Activated naive CD4-positive, alpha-beta T cell treated with anti-CD3 and anti-CD28 coated beads, Interleukin-2, amount 10 ng/mL, durations not matched to agents 7 days and 5 days (primary cell): ENCODE results near the gene PDE9A.

Source experiments
- CTCF ChIA-PET: fragments of 350-600 bp; sonication (Branson Sonifier 250); formaldehyde crosslinking; loops from one replicate; lab custom pipeline; 2021; ENCODE audit warnings: antibody characterized with exemption; lab: Charles Lee
- DNase-seq: peaks from one replicate; pipeline ENCODE4 v3.0.0-alpha.2; 2020
- H3K27ac Mint-ChIP-seq: one replicate; pipeline ENCODE4 v1.8.0; 2021; ENCODE audit warnings: mild to moderate bottlenecking, moderate library complexity, mixed read lengths
- H3K27me3 Mint-ChIP-seq: one replicate; pipeline ENCODE4 v1.8.0; 2021; ENCODE audit warnings: mild to moderate bottlenecking, mixed read lengths
- H3K36me3 Mint-ChIP-seq: one replicate; pipeline ENCODE4 v1.8.0; 2021; ENCODE audit warnings: mixed read lengths
- H3K4me1 Mint-ChIP-seq: one replicate; pipeline ENCODE4 v1.8.0; 2021; ENCODE audit warnings: mixed read lengths
- H3K4me3 Mint-ChIP-seq: one replicate; pipeline ENCODE4 v1.8.0; 2021; ENCODE audit warnings: mild to moderate bottlenecking, moderate library complexity, mixed read lengths
- H3K9me3 Mint-ChIP-seq: one replicate; pipeline ENCODE4 v1.8.0; 2021; ENCODE audit warnings: mixed read lengths

The PDE9A gene

GRCh38 chr21:42748620-42749176 lies 95.3 kb downstream of the PDE9A start:
- Mint-ChIP-seq H3K4me1 (peaks cover 27% of the 10 kb centered on the region), H3K4me3 (no peak overlapping the region), H3K27ac (peak overlapping the region; percentile 57), H3K36me3 (peaks cover 4% of the 10 kb centered on the region), H3K27me3 (peaks cover 4% of the 10 kb centered on the region), H3K9me3 (no peaks in the 10 kb centered on the region)
- CTCF ChIA-PET: no interaction called here
- DNase-seq: no peak

- H3K4me1 Mint-ChIP-seq: peaks cover 24% of the 10 kb centered on the region
- H3K9me3 Mint-ChIP-seq: no peaks in the 10 kb centered on the region
- no peak overlapping the region for H3K4me3 Mint-ChIP-seq
- peaks cover 2% of the 10 kb centered on the region for H3K27me3 Mint-ChIP-seq
- H3K27ac Mint-ChIP-seq: no peak overlapping the region
- DNase-seq: no peak
- peaks cover 4% of the 10 kb centered on the region for H3K36me3 Mint-ChIP-seq
- CTCF ChIA-PET: no interaction called here
Measured at GRCh38 chr21:42750737-42751530, 97.5 kb downstream of the PDE9A start.

GRCh38 chr21:42751866-42752265 lies 98.4 kb downstream of the PDE9A start:
- Mint-ChIP-seq H3K27ac (no peak overlapping the region), H3K36me3 (peaks cover 1% of the 10 kb centered on the region), H3K9me3 (no peaks in the 10 kb centered on the region), H3K4me3 (no peak overlapping the region), H3K27me3 (peaks cover 4% of the 10 kb centered on the region), H3K4me1 (peaks cover 15% of the 10 kb centered on the region)
- CTCF ChIA-PET: no interaction called here
- DNase-seq: no peak

GRCh38 chr21:42753804-42754203 lies 100.4 kb downstream of the PDE9A start:
- Mint-ChIP-seq H3K4me3 (no peak overlapping the region), H3K27ac (no peak overlapping the region), H3K4me1 (no peaks in the 10 kb centered on the region), H3K36me3 (no peaks in the 10 kb centered on the region), H3K9me3 (no peaks in the 10 kb centered on the region), H3K27me3 (peaks cover 4% of the 10 kb centered on the region)
- CTCF ChIA-PET: no interaction called here
- no peak for DNase-seq

GRCh38 chr21:42754270-42754933 lies 101.0 kb downstream of the PDE9A start:
- no peak overlapping the region for H3K4me3 Mint-ChIP-seq
- peaks cover 4% of the 10 kb centered on the region for H3K27me3 Mint-ChIP-seq
- CTCF ChIA-PET: interaction anchor here (1.6 kb wide), 1 partner anchor 16 kb away, joined by 3 read pairs; no protein-coding TSS in a partner anchor
- DNase-seq: no peak
- H3K4me1 Mint-ChIP-seq: no peaks in the 10 kb centered on the region
- H3K36me3 Mint-ChIP-seq: no peaks in the 10 kb centered on the region
- no peak overlapping the region for H3K27ac Mint-ChIP-seq
- H3K9me3 Mint-ChIP-seq: no peaks in the 10 kb centered on the region

- DNase-seq: no peak
- Mint-ChIP-seq H3K9me3 (no peaks in the 10 kb centered on the region), H3K4me3 (no peak overlapping the region), H3K36me3 (no peaks in the 10 kb centered on the region), H3K27ac (no peak overlapping the region), H3K4me1 (no peaks in the 10 kb centered on the region), H3K27me3 (peaks cover 4% of the 10 kb centered on the region)
- CTCF ChIA-PET: interaction anchor here (1.6 kb wide), 1 partner anchor 17 kb away, joined by 3 read pairs; no protein-coding TSS in a partner anchor
Measured at GRCh38 chr21:42755031-42755665, 101.7 kb downstream of the PDE9A start.

- peaks cover 4% of the 10 kb centered on the region for H3K27me3 Mint-ChIP-seq
- DNase-seq: no peak
- no peak overlapping the region for H3K27ac Mint-ChIP-seq
- H3K36me3 Mint-ChIP-seq: no peaks in the 10 kb centered on the region
- no peak overlapping the region for H3K4me3 Mint-ChIP-seq
- CTCF ChIA-PET: interaction anchor here (1.6 kb wide), 1 partner anchor 18 kb away, joined by 3 read pairs; no protein-coding TSS in a partner anchor
- no peaks in the 10 kb centered on the region for H3K4me1 Mint-ChIP-seq
- no peaks in the 10 kb centered on the region for H3K9me3 Mint-ChIP-seq
Measured at GRCh38 chr21:42755766-42756579, 102.6 kb downstream of the PDE9A start.

- H3K27ac Mint-ChIP-seq: no peak overlapping the region
- CTCF ChIA-PET: no interaction called here
Measured at GRCh38 chr21:42756580-42757250, 103.3 kb downstream of the PDE9A start.

GRCh38 chr21:42757422-42757821 lies 104.0 kb downstream of the PDE9A start:
- Mint-ChIP-seq H3K9me3 (no peaks in the 10 kb centered on the region), H3K4me1 (no peaks in the 10 kb centered on the region), H3K36me3 (no peaks in the 10 kb centered on the region), H3K27me3 (peaks cover 4% of the 10 kb centered on the region), H3K4me3 (no peak overlapping the region), H3K27ac (no peak overlapping the region)
- CTCF ChIA-PET: interaction anchor here (0.6 kb wide), 1 partner anchor 88 kb away, joined by 3 read pairs; no protein-coding TSS in a partner anchor
- no peak for DNase-seq

More at GRCh38 chr21:42756580-42757250, 103.3 kb downstream of the PDE9A start:
- Mint-ChIP-seq H3K4me1 (no peaks in the 10 kb centered on the region), H3K4me3 (no peak overlapping the region), H3K9me3 (no peaks in the 10 kb centered on the region), H3K36me3 (no peaks in the 10 kb centered on the region), H3K27me3 (peaks cover 4% of the 10 kb centered on the region)
- no peak for DNase-seq

- no peak overlapping the region for H3K27ac Mint-ChIP-seq
Measured at GRCh38 chr21:42757826-42758655, 104.6 kb downstream of the PDE9A start.

GRCh38 chr21:42758721-42759593 lies 105.5 kb downstream of the PDE9A start:
- CTCF ChIA-PET: no interaction called here
- H3K4me1 Mint-ChIP-seq: no peaks in the 10 kb centered on the region
- H3K36me3 Mint-ChIP-seq: no peaks in the 10 kb centered on the region
- H3K27me3 Mint-ChIP-seq: peaks cover 4% of the 10 kb centered on the region
- no peak for DNase-seq
- H3K27ac Mint-ChIP-seq: no peak overlapping the region
- H3K4me3 Mint-ChIP-seq: no peak overlapping the region
- no peaks in the 10 kb centered on the region for H3K9me3 Mint-ChIP-seq

More at GRCh38 chr21:42757826-42758655, 104.6 kb downstream of the PDE9A start:
- Mint-ChIP-seq H3K36me3 (no peaks in the 10 kb centered on the region), H3K27me3 (peaks cover 4% of the 10 kb centered on the region), H3K4me1 (no peaks in the 10 kb centered on the region), H3K4me3 (no peak overlapping the region), H3K9me3 (no peaks in the 10 kb centered on the region)
- CTCF ChIA-PET: interaction anchor here (0.6 kb wide), 1 partner anchor 89 kb away, joined by 3 read pairs; no protein-coding TSS in a partner anchor
- no peak for DNase-seq

GRCh38 chr21:42759594-42759927 lies 106.1 kb downstream of the PDE9A start:
- Mint-ChIP-seq H3K9me3 (no peaks in the 10 kb centered on the region), H3K4me1 (no peaks in the 10 kb centered on the region), H3K27me3 (peaks cover 4% of the 10 kb centered on the region), H3K36me3 (no peaks in the 10 kb centered on the region), H3K27ac (no peak overlapping the region), H3K4me3 (no peak overlapping the region)
- CTCF ChIA-PET: no interaction called here
- DNase-seq: no peak
